AG04450 (cell line): ENCODE data around the gene ISM2. TPM values are rescaled to one million over a fixed set of nuclear protein-coding genes. Genes with fewer than 3 reads are reported as not detected.
"Not testable (repeated sequence)": the region's sequence is repeated elsewhere in the genome, so short reads cannot be mapped to it uniquely, and the experiment has no call there.

Experiments
- CTCF ChIA-PET: fragments of 300-600, 350-600 bp; formaldehyde crosslinking; extraction: SDS; loops from one replicate; lab custom pipeline; 2022; ENCODE audit warnings: antibody characterized with exemption, inconsistent platforms; lab: Charles Lee
- POLR2A ChIA-PET: fragments of 350-600 bp; formaldehyde crosslinking; extraction: SDS; loops from one replicate; lab custom pipeline; 2021; ENCODE audit warnings: antibody characterized with exemption, inconsistent platforms; lab: Yijun Ruan, JAX
- DNase-seq: peaks from one replicate; pipeline ENCODE4 v3.0.0-alpha.2; 2011; ENCODE audit warnings: low read depth, low spot score
- H3K27ac ChIP-seq: one replicate; pipeline ENCODE4 v1.5.1; 2012; ENCODE audit warnings: low read depth, low read length, control low read depth
- H3K27me3 ChIP-seq: one replicate; pipeline ENCODE4 v1.6.0; 2012; ENCODE audit warnings: low read length; ENCODE audit not compliant: control insufficient read depth, insufficient read depth
- H3K4me3 ChIP-seq: 2 replicates; pipeline ENCODE4 v1.5.1; 2011; ENCODE audit warnings: mild to moderate bottlenecking, low read depth, low read length, control low read depth
- H3K9me3 ChIP-seq: 2 replicates; pipeline ENCODE4 v1.5.1; 2012; ENCODE audit warnings: low read length; ENCODE audit not compliant: control insufficient read depth, insufficient read depth
- CTCF ChIP-seq: IDR thresholded peaks from 2 replicates; pipeline ENCODE4 v1.5.1; 2011; ENCODE audit warnings: low read depth, low read length, control low read depth, inconsistent platforms
- polyA plus RNA-seq: library from polyadenylated mRNA; depleted of rRNA; stranded (reverse); fragments of >200 nt; gene quantifications from 2 replicates; pipeline ENCODE4 v1.2.3, GENCODE V29; 2011

The ISM2 gene
- polyA plus RNA-seq, 1 experiment: not detected

- Histone ChIP-seq H3K27ac (no peak overlapping the region), H3K27me3 (no peaks in the 10 kb centered on the region), H3K4me3 (no peak overlapping the region), H3K9me3 (no peaks in the 10 kb centered on the region)
- TF ChIP-seq CTCF: no peak
- DNase-seq: no peak
- POLR2A ChIA-PET: no interaction called here
- CTCF ChIA-PET: interaction anchor here (1.8 to 2.2 kb wide), 2 partner anchors 9 to 84 kb away, joined by 6 to 15 read pairs; no protein-coding TSS in a partner anchor
These were observed 44.6 kb upstream of the ISM2 start for GRCh38 chr14:77543240-77543551.

GRCh38 chr14:77542421-77543239, 44.0 kb upstream of the ISM2 start:
- no peak for TF ChIP-seq CTCF

GRCh38 chr14:77541905-77542304, 43.3 kb upstream of the ISM2 start:
- Histone ChIP-seq H3K27me3 (no peaks in the 10 kb centered on the region), H3K4me3 (no peak overlapping the region), H3K27ac (no peak overlapping the region), H3K9me3 (no peaks in the 10 kb centered on the region)
- ChIA-PET CTCF (interaction anchor here (0.7 to 1.4 kb wide), 2 partner anchors 9 to 861 kb away, joined by 5 to 9 read pairs; no protein-coding TSS in a partner anchor), POLR2A (no interaction called here)
- no peak for DNase-seq
- no peak for TF ChIP-seq CTCF

More at GRCh38 chr14:77542421-77543239, 44.0 kb upstream of the ISM2 start:
- H3K27me3 ChIP-seq: no peaks in the 10 kb centered on the region
- ChIA-PET POLR2A (no interaction called here), CTCF (interaction anchor here (0.7 to 2.2 kb wide), 4 partner anchors 8 to 860 kb away, joined by 5 to 15 read pairs (median 8); no protein-coding TSS in a partner anchor)
- H3K4me3 ChIP-seq: no peak overlapping the region
- no peak for DNase-seq
- H3K9me3 ChIP-seq: no peaks in the 10 kb centered on the region
- H3K27ac ChIP-seq: peak overlapping the region; percentile 25

- H3K9me3 ChIP-seq, H3K27ac ChIP-seq, H3K4me3 ChIP-seq, POLR2A ChIA-PET, DNase-seq, H3K27me3 ChIP-seq, CTCF ChIA-PET: not testable (repeated sequence)
These were observed 38.3 kb upstream of the ISM2 start for GRCh38 chr14:77536951-77537350.

- POLR2A ChIA-PET: no interaction called here
- Histone ChIP-seq H3K27me3 (no peaks in the 10 kb centered on the region), H3K9me3 (no peaks in the 10 kb centered on the region), H3K27ac (no peak overlapping the region), H3K4me3 (no peak overlapping the region)
- CTCF ChIA-PET: no interaction called here
- no peak for DNase-seq
- no peak for TF ChIP-seq CTCF
These were observed 32.5 kb upstream of the ISM2 start for GRCh38 chr14:77531071-77531470.
